Measurements from ENCODE around the gene CTDSPL. TPM values are rescaled to one million over a fixed set of nuclear protein-coding genes. Genes with fewer than 3 reads are reported as not detected.

The CTDSPL gene
- total RNA-seq, 1 experiment from 2014 or later = 124 TPM

- H3K27me3 ChIP-seq (ENCODE audit: insufficient read depth, low read depth) = no peaks in the 10 kb centered on the region
- ChIA-PET CTCF (no interaction called here), POLR2A (ENCODE audit: unreplicated experiment) (no interaction called here)
- H3K9me3 ChIP-seq (ENCODE audit: insufficient read depth, low read depth) = no peaks in the 10 kb centered on the region
- H2AFZ ChIP-seq = no peak overlapping the region
- intact Hi-C loops (cut with micrococcal nuclease; ENCODE audit: unreplicated experiment) = no loop called here
- H3K36me3 ChIP-seq (ENCODE audit: low read depth) = peaks cover 5% of the 10 kb centered on the region; the same call in 1 of the 2 replicates
- no peaks in the 10 kb centered on the region for H3K79me2 ChIP-seq (ENCODE audit: low read depth)
- no peak overlapping the region for H3K27ac ChIP-seq
- no peaks in the 10 kb centered on the region for H3K9me2 ChIP-seq (ENCODE audit: insufficient read depth)
- BruUV-seq (replicated peaks) = no TSS peak
- DNase-seq = no peak
- no peaks in the 10 kb centered on the region for H3K4me1 ChIP-seq (replicated peaks; ENCODE audit: insufficient read depth)
- TF ChIP-seq CTCF (conservative IDR thresholded peaks at IDR 0.05) (no peak), EZH2 (IDR thresholded peaks at IDR 0.05; ENCODE audit: low read depth) (no peak)
- no peak overlapping the region for H3K4me3 ChIP-seq
- H3F3A ChIP-seq (ENCODE audit: insufficient read depth, low read depth) = no peaks in the 10 kb centered on the region
- H4K20me1 ChIP-seq (ENCODE audit: insufficient read depth) = no peaks in the 10 kb centered on the region
- no peak overlapping the region for H3K4me2 ChIP-seq
These were observed 100.1 kb downstream of the CTDSPL start for GRCh38 chr3:37961622-37962431.

- H3F3A ChIP-seq (ENCODE audit: insufficient read depth, low read depth) = no peaks in the 10 kb centered on the region
- no peaks in the 10 kb centered on the region for H3K9me3 ChIP-seq (ENCODE audit: insufficient read depth, low read depth)
- no peak overlapping the region for H3K4me2 ChIP-seq
- H3K9me2 ChIP-seq (ENCODE audit: insufficient read depth) = no peaks in the 10 kb centered on the region
- no peaks in the 10 kb centered on the region for H3K79me2 ChIP-seq (ENCODE audit: low read depth)
- intact Hi-C loops (cut with micrococcal nuclease; ENCODE audit: unreplicated experiment) = no loop called here
- TF ChIP-seq EZH2 (IDR thresholded peaks at IDR 0.05; ENCODE audit: low read depth) = no peak
- no peak for TF ChIP-seq CTCF (conservative IDR thresholded peaks at IDR 0.05)
- no peaks in the 10 kb centered on the region for H3K4me1 ChIP-seq (replicated peaks; ENCODE audit: insufficient read depth)
- ChIA-PET POLR2A (ENCODE audit: unreplicated experiment) (no interaction called here), CTCF (no interaction called here)
- H3K36me3 ChIP-seq (ENCODE audit: low read depth) = peaks cover 5% of the 10 kb centered on the region
- no peak overlapping the region for H3K4me3 ChIP-seq
- H3K27me3 ChIP-seq (ENCODE audit: insufficient read depth, low read depth) = no peaks in the 10 kb centered on the region
- H3K27ac ChIP-seq = no peak overlapping the region
- no peaks in the 10 kb centered on the region for H4K20me1 ChIP-seq (ENCODE audit: insufficient read depth)
- H2AFZ ChIP-seq = no peak overlapping the region
- no TSS peak for BruUV-seq (replicated peaks)
- DNase-seq = no peak
These were observed 101.3 kb downstream of the CTDSPL start for GRCh38 chr3:37963016-37963415.

- H3K4me1 ChIP-seq (replicated peaks; ENCODE audit: insufficient read depth) = no peaks in the 10 kb centered on the region
- peaks cover 5% of the 10 kb centered on the region for H3K36me3 ChIP-seq (ENCODE audit: low read depth)
- no peak for DNase-seq
- H3K9me2 ChIP-seq (ENCODE audit: insufficient read depth) = no peaks in the 10 kb centered on the region
- H3K27me3 ChIP-seq (ENCODE audit: insufficient read depth, low read depth) = no peaks in the 10 kb centered on the region
- H3K9me3 ChIP-seq (ENCODE audit: insufficient read depth, low read depth) = no peaks in the 10 kb centered on the region
- no peaks in the 10 kb centered on the region for H3K79me2 ChIP-seq (ENCODE audit: low read depth)
- H3F3A ChIP-seq (ENCODE audit: insufficient read depth, low read depth) = no peaks in the 10 kb centered on the region
- H4K20me1 ChIP-seq (ENCODE audit: insufficient read depth) = no peaks in the 10 kb centered on the region
- H3K27ac ChIP-seq = no peak overlapping the region
- intact Hi-C loops (cut with micrococcal nuclease; ENCODE audit: unreplicated experiment) = no loop called here
- POLR2A ChIA-PET (ENCODE audit: unreplicated experiment) = no interaction called here
- H3K4me2 ChIP-seq = no peak overlapping the region
- BruUV-seq (replicated peaks) = no TSS peak
- H3K4me3 ChIP-seq = no peak overlapping the region
- H2AFZ ChIP-seq = no peak overlapping the region
- CTCF ChIA-PET = interaction anchor here (0.6 kb wide), 1 partner anchor 10 kb away, joined by 8 read pairs; no protein-coding TSS in a partner anchor
- TF ChIP-seq CTCF (conservative IDR thresholded peaks at IDR 0.05) = no peak
- TF ChIP-seq EZH2 (IDR thresholded peaks at IDR 0.05; ENCODE audit: low read depth) = no peak
These were observed 102.0 kb downstream of the CTDSPL start for GRCh38 chr3:37963635-37964034.

Measured in PC-9 (cell line).